C4-2B (cell line): Measurements from ENCODE around the gene AFG3L2.

Experiments used
- H3K27ac ChIP-seq: fragments of 450-650 bp; 2 replicates; pipeline ENCODE4 v1.5.1; 2017
- CTCF ChIP-seq: fragments of 450-650 bp; conservative IDR thresholded peaks from 2 replicates; pipeline ENCODE4 v1.5.1; 2017; ENCODE audit warnings: mild to moderate bottlenecking
- ZFX ChIP-seq: fragments of 450-650 bp; IDR thresholded peaks from 2 replicates; pipeline ENCODE4 v1.6.1; 2017

Gene AFG3L2

GRCh38 chr18:12406371-12407111 is 29.5 kb upstream of the AFG3L2 start:
- no peak overlapping the region for H3K27ac ChIP-seq
- no peak for TF ChIP-seq CTCF
- TF ChIP-seq ZFX = no peak

GRCh38 chr18:12405066-12405465 is 28.0 kb upstream of the AFG3L2 start:
- H3K27ac ChIP-seq = no peak overlapping the region
- TF ChIP-seq ZFX (no peak), CTCF (no peak)

- TF ChIP-seq CTCF (no peak), ZFX (no peak)
- no peak overlapping the region for H3K27ac ChIP-seq
These were observed 26.8 kb upstream of the AFG3L2 start for GRCh38 chr18:12403601-12404506.

- TF ChIP-seq CTCF (no peak), ZFX (no peak)
- no peak overlapping the region for H3K27ac ChIP-seq
These were observed 24.9 kb upstream of the AFG3L2 start for GRCh38 chr18:12401881-12402280.

GRCh38 chr18:12399231-12399630 is 22.2 kb upstream of the AFG3L2 start:
- no peak for TF ChIP-seq ZFX
- TF ChIP-seq CTCF = no peak
- no peak overlapping the region for H3K27ac ChIP-seq

GRCh38 chr18:12398625-12399024 is 21.6 kb upstream of the AFG3L2 start:
- H3K27ac ChIP-seq = no peak overlapping the region
- TF ChIP-seq CTCF (no peak), ZFX (no peak)

GRCh38 chr18:12397793-12398192 is 20.8 kb upstream of the AFG3L2 start:
- H3K27ac ChIP-seq = no peak overlapping the region
- TF ChIP-seq ZFX = no peak
- no peak for TF ChIP-seq CTCF
